DOHH2 (cell line): ENCODE data around the gene EPHB1.

ENCODE experiments used
- H3F3A ChIP-seq: fragments of 200-600 bp; sonication (generic), shearing (Covaris generic); 2 replicates; pipeline ENCODE4 v1.6.0; 2016; ENCODE audit warnings: antibody characterized with exemption, mild to moderate bottlenecking; ENCODE audit not compliant: control insufficient read depth, insufficient read depth
- H3K27ac ChIP-seq: fragments of 200-600 bp; sonication (generic); 2 replicates; pipeline ENCODE4 v1.5.1; 2014; ENCODE audit warnings: low read depth, mild to moderate bottlenecking, low read length, moderate library complexity
- H3K27me3 ChIP-seq: fragments of 200-600 bp; sonication (generic); 2 replicates; pipeline ENCODE4 v1.6.1; 2014; ENCODE audit warnings: mild to moderate bottlenecking, low read length, mixed read lengths; ENCODE audit not compliant: control insufficient read depth
- H3K36me3 ChIP-seq: fragments of 200-600 bp; sonication (generic); 2 replicates; pipeline ENCODE4 v1.6.1; 2014; ENCODE audit warnings: mild to moderate bottlenecking, low read length, moderate library complexity, mixed read lengths; ENCODE audit not compliant: control insufficient read depth
- H3K4me1 ChIP-seq: fragments of 200-600 bp; sonication (generic); 2 replicates; pipeline ENCODE4 v1.6.1; 2014; ENCODE audit warnings: mild to moderate bottlenecking, low read length, mixed read lengths; ENCODE audit not compliant: control insufficient read depth
- H3K4me2 ChIP-seq: fragments of 200-600 bp; sonication (generic); 2 replicates; pipeline ENCODE4 v1.6.0; 2014; ENCODE audit warnings: mild to moderate bottlenecking, low read length, moderate library complexity
- H3K4me3 ChIP-seq: fragments of 200-600 bp; sonication (generic); 2 replicates; pipeline ENCODE4 v1.5.1; 2014; ENCODE audit warnings: mild to moderate bottlenecking, low read length, mixed read lengths
- H3K79me2 ChIP-seq: fragments of 200-600 bp; sonication (generic); 2 replicates; pipeline ENCODE4 v1.6.1; 2014; ENCODE audit warnings: mild to moderate bottlenecking, low read length, mixed read lengths; ENCODE audit not compliant: control insufficient read depth
- H3K9me2 ChIP-seq: fragments of 200-600 bp; sonication (generic); replicated peaks from 2 replicates; pipeline ENCODE4 v1.6.1; 2014; ENCODE audit warnings: mild to moderate bottlenecking, low read length, mixed read lengths; ENCODE audit not compliant: control insufficient read depth
- H3K9me3 ChIP-seq: fragments of 200-600 bp; sonication (generic); 2 replicates; pipeline ENCODE4 v1.6.1; 2014; ENCODE audit warnings: antibody characterized with exemption, low read length, mixed read lengths; ENCODE audit not compliant: control insufficient read depth, insufficient read depth
- H4K20me1 ChIP-seq: fragments of 200-600 bp; sonication (generic); 2 replicates; pipeline ENCODE4 v1.6.0; 2014; ENCODE audit warnings: low read depth, mild to moderate bottlenecking, antibody characterized with exemption, low read length, moderate library complexity; ENCODE audit not compliant: control insufficient read depth, insufficient read depth
- EZH2phosphoT487 ChIP-seq: fragments of 200-600 bp; sonication (generic); IDR thresholded peaks from 2 replicates; pipeline ENCODE4 v1.6.1; 2017; ENCODE audit warnings: borderline replicate concordance, mild to moderate bottlenecking, antibody characterized with exemption, low read length, moderate library complexity, mixed read lengths
- TF ChIP-seq, protein P1 (sequence below): fragments of 200-600 bp; sonication (generic); IDR thresholded peaks from one replicate; pipeline ENCODE4 v1.5.1; 2014; ENCODE audit warnings: antibody characterized with exemption, mild to moderate bottlenecking, low read depth, low read length; ENCODE audit not compliant: poor library complexity, severe bottlenecking

Gene EPHB1

GRCh38 chr3:134797057-134797740 lies 2.1 kb downstream of the EPHB1 start:
- Histone ChIP-seq H3K4me1 (no peaks in the 10 kb centered on the region; the same call in 1 of the 2 replicates), H3K79me2 (no peaks in the 10 kb centered on the region), H3K36me3 (no peaks in the 10 kb centered on the region), H3F3A (no peaks in the 10 kb centered on the region), H3K27me3 (peaks cover 36% of the 10 kb centered on the region), H3K9me3 (no peaks in the 10 kb centered on the region), H3K9me2 (no peaks in the 10 kb centered on the region), H3K4me2 (no peak overlapping the region), H4K20me1 (no peaks in the 10 kb centered on the region), H3K4me3 (no peak overlapping the region), H3K27ac (no peak overlapping the region)
- TF ChIP-seq, protein P1, sequence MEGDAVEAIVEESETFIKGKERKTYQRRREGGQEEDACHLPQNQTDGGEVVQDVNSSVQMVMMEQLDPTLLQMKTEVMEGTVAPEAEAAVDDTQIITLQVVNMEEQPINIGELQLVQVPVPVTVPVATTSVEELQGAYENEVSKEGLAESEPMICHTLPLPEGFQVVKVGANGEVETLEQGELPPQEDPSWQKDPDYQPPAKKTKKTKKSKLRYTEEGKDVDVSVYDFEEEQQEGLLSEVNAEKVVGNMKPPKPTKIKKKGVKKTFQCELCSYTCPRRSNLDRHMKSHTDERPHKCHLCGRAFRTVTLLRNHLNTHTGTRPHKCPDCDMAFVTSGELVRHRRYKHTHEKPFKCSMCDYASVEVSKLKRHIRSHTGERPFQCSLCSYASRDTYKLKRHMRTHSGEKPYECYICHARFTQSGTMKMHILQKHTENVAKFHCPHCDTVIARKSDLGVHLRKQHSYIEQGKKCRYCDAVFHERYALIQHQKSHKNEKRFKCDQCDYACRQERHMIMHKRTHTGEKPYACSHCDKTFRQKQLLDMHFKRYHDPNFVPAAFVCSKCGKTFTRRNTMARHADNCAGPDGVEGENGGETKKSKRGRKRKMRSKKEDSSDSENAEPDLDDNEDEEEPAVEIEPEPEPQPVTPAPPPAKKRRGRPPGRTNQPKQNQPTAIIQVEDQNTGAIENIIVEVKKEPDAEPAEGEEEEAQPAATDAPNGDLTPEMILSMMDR, result no peak

GRCh38 chr3:134797741-134798451 lies 2.8 kb downstream of the EPHB1 start:
- Histone ChIP-seq H3K4me1 (no peaks in the 10 kb centered on the region; the same call in 1 of the 2 replicates), H3K4me2 (no peak overlapping the region), H3K9me2 (no peaks in the 10 kb centered on the region), H3K36me3 (no peaks in the 10 kb centered on the region), H3K4me3 (no peak overlapping the region), H3K27me3 (peaks cover 36% of the 10 kb centered on the region), H3K79me2 (no peaks in the 10 kb centered on the region), H3K9me3 (no peaks in the 10 kb centered on the region), H4K20me1 (no peaks in the 10 kb centered on the region), H3F3A (no peaks in the 10 kb centered on the region), H3K27ac (no peak overlapping the region)
- TF ChIP-seq, protein P1, result no peak
- TF ChIP-seq EZH2phosphoT487, result no peak

GRCh38 chr3:134798681-134799311 lies 3.7 kb downstream of the EPHB1 start:
- TF ChIP-seq EZH2phosphoT487, result no peak
- TF ChIP-seq, protein P1, result no peak
- H3K4me1 ChIP-seq, result no peaks in the 10 kb centered on the region; the same call in 1 of the 2 replicates
- H3K79me2 ChIP-seq, result no peaks in the 10 kb centered on the region
- no peaks in the 10 kb centered on the region for H3F3A ChIP-seq
- H4K20me1 ChIP-seq, result no peaks in the 10 kb centered on the region
- H3K36me3 ChIP-seq, result no peaks in the 10 kb centered on the region
- no peak overlapping the region for H3K4me2 ChIP-seq
- H3K27me3 ChIP-seq, result peaks cover 36% of the 10 kb centered on the region
- no peak overlapping the region for H3K27ac ChIP-seq
- no peaks in the 10 kb centered on the region for H3K9me2 ChIP-seq
- no peak overlapping the region for H3K4me3 ChIP-seq
- H3K9me3 ChIP-seq, result no peaks in the 10 kb centered on the region
